ENCODE data around the gene HES2. TPM values are rescaled to one million over a fixed set of nuclear protein-coding genes. Genes with fewer than 3 reads are reported as not detected.
"Not testable (repeated sequence)": the region's sequence is repeated elsewhere in the genome, so short reads cannot be mapped to it uniquely, and the experiment has no call there.

The HES2 gene
- polyA plus RNA-seq, 1 donor = 0.75 TPM

DNA sequence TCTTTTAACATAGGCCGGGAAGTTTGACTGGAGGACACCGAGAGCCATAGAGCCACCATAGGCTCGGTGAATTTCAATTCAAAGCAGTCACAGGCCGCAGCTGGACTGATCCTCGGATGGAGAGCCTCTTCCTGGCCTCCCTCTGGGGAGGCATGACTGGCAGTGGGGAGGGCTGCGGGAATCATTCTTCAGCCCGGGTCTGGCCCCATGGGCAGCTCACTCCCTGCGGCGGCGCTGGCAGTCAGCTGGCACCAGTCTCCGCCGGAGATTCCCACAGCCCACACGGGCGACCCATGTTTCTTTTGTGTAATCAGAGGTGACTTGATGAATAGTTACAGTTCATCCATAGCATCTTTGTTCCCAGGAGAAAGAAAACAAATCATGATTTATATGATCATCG is 15.4 kb upstream of the HES2 start:
- DNase-seq = no peak
- Histone ChIP-seq H3K36me3 (ENCODE audit: control insufficient read depth, insufficient read depth, low read length) (no peaks in the 10 kb centered on the region), H3K4me1 (ENCODE audit: control insufficient read depth, insufficient read depth, low read length) (no peaks in the 10 kb centered on the region), H3K27me3 (ENCODE audit: control insufficient read depth, insufficient read depth, low read length) (peaks cover 16% of the 10 kb centered on the region), H3K9me3 (ENCODE audit: control insufficient read depth, low read depth, low read length) (no peaks in the 10 kb centered on the region), H3K4me3 (ENCODE audit: low read length) (no peak overlapping the region), H3K27ac (ENCODE audit: low read length) (no peak overlapping the region)
- WGBS (ENCODE audit: insufficient coverage, low lambda C conversion rate) = no CpG with 5 or more reads among the region's 15 CpGs

DNA sequence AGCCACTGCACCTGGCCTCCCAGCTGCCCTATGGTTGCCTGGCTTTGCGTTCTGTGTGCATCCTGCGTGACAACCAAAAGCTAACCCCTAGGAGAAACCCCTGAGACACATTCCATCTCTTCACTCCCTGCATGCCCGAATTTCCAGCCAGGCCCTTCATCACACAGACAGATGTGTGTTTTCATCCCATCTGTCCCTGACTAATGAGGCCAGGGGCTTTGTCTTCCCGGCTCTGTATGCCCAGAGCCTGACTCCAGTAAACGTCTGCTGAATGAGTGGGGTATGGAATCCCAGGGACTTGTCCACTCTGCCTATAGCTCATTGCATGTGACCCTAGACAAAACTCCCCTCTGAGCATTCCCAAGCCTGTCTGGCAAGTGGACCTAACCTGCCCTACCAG is 14.5 kb upstream of the HES2 start:
- Histone ChIP-seq H3K27me3 (ENCODE audit: control insufficient read depth, insufficient read depth, low read length) (peaks cover 15% of the 10 kb centered on the region), H3K27ac (ENCODE audit: low read length) (no peak overlapping the region), H3K4me1 (ENCODE audit: control insufficient read depth, insufficient read depth, low read length) (no peaks in the 10 kb centered on the region), H3K4me3 (ENCODE audit: low read length) (no peak overlapping the region), H3K9me3 (ENCODE audit: control insufficient read depth, low read depth, low read length) (no peaks in the 10 kb centered on the region), H3K36me3 (ENCODE audit: control insufficient read depth, insufficient read depth, low read length) (no peaks in the 10 kb centered on the region)
- DNase-seq = no peak
- WGBS (ENCODE audit: insufficient coverage, low lambda C conversion rate) = no CpG with 5 or more reads among the region's 5 CpGs

DNA sequence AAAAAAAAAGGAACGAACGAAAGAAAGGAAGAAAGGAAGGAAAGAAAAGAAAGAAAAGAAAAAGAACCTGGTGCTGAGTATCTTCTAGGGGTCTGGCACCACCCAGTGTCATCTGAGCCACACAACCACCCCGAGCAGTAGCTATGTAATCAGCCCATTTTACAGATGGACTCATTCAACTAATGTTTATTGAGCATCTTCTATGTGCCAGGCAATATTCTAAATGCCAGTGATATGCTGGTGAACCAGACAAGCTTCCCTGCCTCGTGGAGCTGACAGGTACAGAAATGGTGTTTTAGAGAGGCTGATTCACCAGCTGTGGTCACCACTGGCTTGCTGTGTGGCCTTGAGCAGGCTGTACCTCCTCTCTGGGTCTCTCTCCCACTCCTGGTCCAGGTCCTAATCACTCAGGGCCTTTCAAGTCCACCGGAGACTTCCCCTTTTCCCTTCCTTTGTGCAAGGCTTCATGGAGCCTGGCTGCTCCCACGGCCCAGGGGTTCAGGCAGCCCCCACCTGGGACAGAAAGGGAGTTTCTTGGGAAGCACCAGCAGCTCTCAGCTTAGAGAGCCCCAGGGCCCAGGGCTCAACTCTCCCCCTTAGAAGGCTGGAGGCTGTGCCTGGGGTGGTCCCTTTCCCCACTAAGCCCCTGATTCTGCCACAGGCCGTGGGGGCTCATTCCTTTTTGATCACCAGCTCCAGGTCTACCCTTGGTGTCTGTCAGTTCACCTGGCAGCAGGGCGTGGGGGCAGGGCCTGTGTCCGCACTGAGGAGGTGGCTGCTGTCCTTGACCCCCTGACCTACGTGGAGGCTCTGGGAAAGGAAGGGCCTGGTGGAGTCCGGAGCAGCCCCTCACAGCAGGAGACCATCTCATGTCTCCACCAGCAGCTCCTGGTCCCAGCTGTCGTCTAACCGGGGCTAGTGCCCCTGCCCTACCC is 12.2 kb upstream of the HES2 start:
- H3K27ac ChIP-seq (ENCODE audit: low read length) = not testable (repeated sequence)

DNA sequence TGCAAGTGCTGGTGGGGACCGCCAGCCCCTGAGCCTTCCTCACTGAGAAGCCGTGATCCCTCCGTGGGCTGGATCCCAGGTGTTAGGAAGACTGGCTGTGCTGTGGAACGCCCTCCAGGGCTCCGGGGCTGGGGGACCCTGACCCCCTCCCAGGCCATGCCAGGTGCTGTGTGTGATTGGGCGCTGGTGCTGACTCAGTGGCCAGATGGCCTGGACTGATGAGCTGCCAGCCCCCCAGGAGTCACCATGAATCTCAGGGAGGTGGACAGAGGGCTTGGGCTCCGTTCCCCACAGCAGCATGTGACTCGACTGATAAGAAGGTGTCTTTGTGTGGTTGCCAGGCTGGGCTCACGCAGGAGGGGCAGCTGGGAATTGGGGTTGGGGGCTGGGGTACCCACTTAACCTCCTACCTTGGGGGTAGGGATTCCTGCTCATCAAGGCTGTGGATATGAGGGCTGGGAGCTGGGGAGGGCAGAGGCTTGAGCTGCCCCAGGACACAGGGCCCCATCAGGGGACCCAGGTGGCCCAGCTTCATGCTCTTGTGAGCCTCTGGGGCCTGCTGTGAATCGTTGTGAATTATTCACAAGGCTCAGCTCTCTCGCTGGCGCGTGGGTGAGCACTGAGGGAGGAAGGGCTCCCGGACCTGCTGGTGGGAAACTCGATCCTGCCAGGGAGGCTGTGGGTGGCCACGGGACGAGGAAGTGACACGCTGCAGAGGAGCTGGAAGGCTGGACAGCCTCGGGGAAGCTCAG is 10.1 kb upstream of the HES2 start:
- WGBS (ENCODE audit: insufficient coverage, low lambda C conversion rate) = no CpG with 5 or more reads among the region's 19 CpGs
- peaks cover 35% of the 10 kb centered on the region for H3K27me3 ChIP-seq (ENCODE audit: control insufficient read depth, insufficient read depth, low read length)
- H3K4me1 ChIP-seq (ENCODE audit: control insufficient read depth, insufficient read depth, low read length); H3K4me3 ChIP-seq (ENCODE audit: low read length); H3K27ac ChIP-seq (ENCODE audit: low read length); H3K9me3 ChIP-seq (ENCODE audit: control insufficient read depth, low read depth, low read length); DNase-seq; H3K36me3 ChIP-seq (ENCODE audit: control insufficient read depth, insufficient read depth, low read length): not testable (repeated sequence)

More for the DNA sequence above, 12.2 kb upstream of the HES2 start:
- not testable (repeated sequence) for H3K9me3 ChIP-seq (ENCODE audit: control insufficient read depth, low read depth, low read length); H3K4me1 ChIP-seq (ENCODE audit: control insufficient read depth, insufficient read depth, low read length); H3K4me3 ChIP-seq (ENCODE audit: low read length); H3K36me3 ChIP-seq (ENCODE audit: control insufficient read depth, insufficient read depth, low read length); DNase-seq
- peaks cover 16% of the 10 kb centered on the region for H3K27me3 ChIP-seq (ENCODE audit: control insufficient read depth, insufficient read depth, low read length)
- no CpG with 5 or more reads among the region's 13 CpGs for WGBS (ENCODE audit: insufficient coverage, low lambda C conversion rate)

DNA sequence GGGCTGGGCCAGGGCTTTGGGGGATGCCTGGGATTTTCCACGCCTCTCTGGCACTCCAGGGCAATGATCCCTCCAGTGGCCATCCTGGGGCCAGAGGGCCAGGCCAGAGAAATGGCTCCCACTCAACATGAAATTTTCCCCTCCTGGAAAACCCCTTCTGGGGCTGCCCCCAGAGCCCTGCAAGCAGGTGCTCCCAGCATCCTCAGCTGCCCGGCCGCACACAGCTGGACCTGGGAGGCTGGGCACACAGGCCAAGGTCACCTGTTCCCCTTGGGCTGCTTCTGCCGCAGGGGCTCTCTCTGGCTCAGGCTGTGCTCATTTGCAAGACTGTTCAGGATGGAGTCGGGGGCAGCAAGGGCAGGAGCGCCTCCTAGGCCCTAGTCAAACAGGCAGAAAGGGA is 8.7 kb upstream of the HES2 start:
- WGBS (ENCODE audit: insufficient coverage, low lambda C conversion rate) = no CpG with 5 or more reads among the region's 6 CpGs
- peaks cover 13% of the 10 kb centered on the region for H3K4me1 ChIP-seq (ENCODE audit: control insufficient read depth, insufficient read depth, low read length)
- not testable (repeated sequence) for H3K36me3 ChIP-seq (ENCODE audit: control insufficient read depth, insufficient read depth, low read length); H3K9me3 ChIP-seq (ENCODE audit: control insufficient read depth, low read depth, low read length); H3K27ac ChIP-seq (ENCODE audit: low read length); DNase-seq; H3K4me3 ChIP-seq (ENCODE audit: low read length)
- peaks cover 43% of the 10 kb centered on the region for H3K27me3 ChIP-seq (ENCODE audit: control insufficient read depth, insufficient read depth, low read length)

DNA sequence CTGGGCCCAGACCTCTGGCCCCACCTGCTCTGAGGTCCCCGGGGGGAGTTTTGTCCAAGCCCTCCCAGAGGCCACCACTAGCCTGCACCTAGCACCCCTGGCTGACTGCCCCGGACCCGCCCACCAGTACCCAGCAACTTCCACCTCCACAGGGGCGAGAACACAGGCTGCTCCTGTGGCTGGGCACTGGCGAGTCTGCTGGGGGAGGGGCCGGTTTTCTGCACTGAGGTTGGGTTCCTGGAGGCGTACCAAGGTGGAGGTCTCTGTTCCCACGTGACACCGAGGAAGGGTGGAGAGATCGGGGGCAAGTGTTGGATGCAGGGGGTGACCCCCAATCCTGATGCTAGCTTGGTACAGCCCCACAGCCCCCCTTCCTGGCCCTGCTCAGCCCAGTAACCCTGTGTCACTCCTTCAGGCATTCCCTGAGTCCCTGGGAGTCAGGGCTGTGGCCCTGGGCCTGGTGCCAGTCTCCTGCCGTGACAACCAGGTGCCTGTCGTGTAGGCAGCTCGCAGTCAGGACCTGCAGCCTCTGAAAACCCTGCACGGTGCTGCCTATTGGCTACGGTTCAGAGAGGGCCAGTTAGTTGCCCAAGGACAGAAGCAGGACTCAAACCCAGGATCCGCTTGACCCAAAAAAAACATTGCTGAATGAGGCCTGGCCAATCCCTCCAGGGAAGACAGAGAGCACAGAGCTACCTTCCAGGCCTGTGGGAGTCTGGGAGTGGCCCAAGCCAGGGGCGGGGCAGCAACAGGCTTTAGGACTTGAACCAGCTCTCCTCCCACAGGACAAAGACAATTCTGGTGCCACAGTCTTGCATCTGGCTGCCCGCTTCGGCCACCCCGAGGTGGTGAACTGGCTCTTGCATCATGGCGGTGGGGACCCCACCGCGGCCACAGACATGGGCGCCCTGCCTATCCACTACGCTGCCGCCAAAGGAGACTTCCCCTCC is 8.0 kb upstream of the HES2 start:
- no peak overlapping the region for H3K27ac ChIP-seq (ENCODE audit: low read length)
- peaks cover 50% of the 10 kb centered on the region for H3K27me3 ChIP-seq (ENCODE audit: control insufficient read depth, insufficient read depth, low read length)
- H3K36me3 ChIP-seq (ENCODE audit: control insufficient read depth, insufficient read depth, low read length) = no peaks in the 10 kb centered on the region
- H3K4me3 ChIP-seq (ENCODE audit: low read length) = no peak overlapping the region
- WGBS (ENCODE audit: insufficient coverage, low lambda C conversion rate) = 60% methylated on average over 1 of the region's 26 CpGs
- DNase-seq = no peak
- peaks cover 15% of the 10 kb centered on the region for H3K4me1 ChIP-seq (ENCODE audit: control insufficient read depth, insufficient read depth, low read length)
- H3K9me3 ChIP-seq (ENCODE audit: control insufficient read depth, low read depth, low read length) = peaks cover 3% of the 10 kb centered on the region

DNA sequence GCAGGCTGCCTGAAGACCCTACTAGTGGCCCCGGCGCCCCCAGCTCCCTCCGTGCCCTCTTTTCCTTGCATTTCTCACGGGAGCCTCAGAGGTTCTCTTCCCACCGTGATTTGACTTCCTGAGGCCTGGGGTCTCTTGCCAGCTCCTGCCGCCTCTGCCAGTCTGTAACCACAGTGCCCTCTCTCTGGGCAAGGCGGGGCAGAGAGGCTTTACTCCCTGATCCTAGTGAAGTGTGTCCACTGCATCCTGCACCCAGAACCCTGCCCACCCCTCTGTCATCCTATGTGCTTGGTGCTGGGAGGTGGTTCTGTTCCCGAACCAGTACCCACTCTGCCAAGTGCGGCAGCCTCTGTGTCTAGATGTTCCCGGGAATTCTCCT is 7.2 kb upstream of the HES2 start:
- Histone ChIP-seq H3K27me3 (ENCODE audit: control insufficient read depth, insufficient read depth, low read length) (peaks cover 55% of the 10 kb centered on the region), H3K4me3 (ENCODE audit: low read length) (no peak overlapping the region), H3K4me1 (ENCODE audit: control insufficient read depth, insufficient read depth, low read length) (peaks cover 15% of the 10 kb centered on the region), H3K36me3 (ENCODE audit: control insufficient read depth, insufficient read depth, low read length) (no peaks in the 10 kb centered on the region), H3K9me3 (ENCODE audit: control insufficient read depth, low read depth, low read length) (peaks cover 3% of the 10 kb centered on the region), H3K27ac (ENCODE audit: low read length) (no peak overlapping the region)
- no peak for DNase-seq
- WGBS (ENCODE audit: insufficient coverage, low lambda C conversion rate) = no CpG with 5 or more reads among the region's 10 CpGs

DNA sequence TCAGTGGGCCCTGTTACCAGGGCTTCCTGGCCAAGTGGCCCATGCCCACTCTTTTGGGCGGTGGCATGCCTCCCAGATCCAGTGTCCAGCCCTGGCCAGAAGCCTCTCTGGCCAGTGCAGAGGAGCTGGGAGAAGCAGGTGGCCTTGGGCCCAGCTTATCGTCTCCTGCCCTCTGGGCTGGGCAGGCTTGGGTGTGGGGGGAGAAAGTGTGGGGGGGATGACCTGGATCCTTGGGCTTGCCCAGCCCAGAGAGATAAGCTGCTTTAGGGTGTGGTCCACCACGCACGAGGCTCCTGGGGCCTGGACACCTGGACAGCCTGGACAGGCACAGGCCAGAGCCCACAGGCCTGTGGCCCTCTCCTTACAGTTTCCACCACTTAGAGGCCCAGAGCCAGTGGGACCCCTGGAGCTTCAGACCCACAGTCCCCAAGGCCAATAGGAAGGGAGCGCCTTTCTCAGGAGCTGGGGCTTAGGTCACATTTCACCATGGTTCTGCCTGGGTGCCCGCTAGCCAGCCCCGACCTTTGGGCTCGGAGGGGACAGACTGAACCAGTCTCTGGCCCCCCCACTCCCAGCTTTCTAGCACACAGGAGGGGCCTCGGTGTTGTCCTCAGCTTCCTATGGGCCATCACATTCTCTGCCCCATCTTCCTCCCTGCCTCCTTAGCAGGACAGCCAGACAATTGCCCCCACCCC is 6.7 kb upstream of the HES2 start:
- Histone ChIP-seq H3K27ac (ENCODE audit: low read length) (no peak overlapping the region), H3K4me1 (ENCODE audit: control insufficient read depth, insufficient read depth, low read length) (peaks cover 15% of the 10 kb centered on the region), H3K27me3 (ENCODE audit: control insufficient read depth, insufficient read depth, low read length) (peaks cover 60% of the 10 kb centered on the region), H3K36me3 (ENCODE audit: control insufficient read depth, insufficient read depth, low read length) (no peaks in the 10 kb centered on the region), H3K9me3 (ENCODE audit: control insufficient read depth, low read depth, low read length) (peaks cover 3% of the 10 kb centered on the region), H3K4me3 (ENCODE audit: low read length) (no peak overlapping the region)
- WGBS (ENCODE audit: insufficient coverage, low lambda C conversion rate) = no CpG with 5 or more reads among the region's 9 CpGs
- DNase-seq = no peak

DNA sequence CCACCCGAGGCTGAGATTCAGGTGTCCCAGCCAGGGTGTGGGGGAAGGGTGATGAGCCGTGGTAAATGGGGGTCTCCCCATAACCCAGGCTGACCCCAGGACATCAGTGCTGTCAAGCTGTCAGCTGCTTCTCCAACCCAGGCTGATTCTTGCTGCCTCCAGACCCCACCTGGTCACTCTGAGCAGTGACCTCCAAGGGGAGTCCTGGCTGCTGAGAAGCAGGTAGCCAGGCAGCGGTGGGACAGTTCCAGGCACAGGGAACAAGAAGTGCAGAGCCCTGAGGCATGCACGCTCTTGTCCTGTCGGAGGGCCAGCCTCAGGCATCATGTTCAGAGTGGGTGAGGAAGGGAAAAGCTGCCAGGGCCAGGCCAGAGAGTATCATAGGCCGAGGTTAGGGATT is 5.9 kb upstream of the HES2 start:
- WGBS (ENCODE audit: insufficient coverage, low lambda C conversion rate) = no CpG with 5 or more reads among the region's 6 CpGs
- Histone ChIP-seq H3K27me3 (ENCODE audit: control insufficient read depth, insufficient read depth, low read length) (peaks cover 64% of the 10 kb centered on the region), H3K4me3 (ENCODE audit: low read length) (no peak overlapping the region), H3K9me3 (ENCODE audit: control insufficient read depth, low read depth, low read length) (peaks cover 3% of the 10 kb centered on the region), H3K4me1 (ENCODE audit: control insufficient read depth, insufficient read depth, low read length) (peaks cover 19% of the 10 kb centered on the region), H3K36me3 (ENCODE audit: control insufficient read depth, insufficient read depth, low read length) (no peaks in the 10 kb centered on the region), H3K27ac (ENCODE audit: low read length) (no peak overlapping the region)
- DNase-seq = no peak
